ENCODE measurements around the gene GALNT2. TPM values are rescaled to one million over a fixed set of nuclear protein-coding genes. Genes with fewer than 3 reads are reported as not detected.

GALNT2 gene
- polyA plus RNA-seq, 1 donor: 50.1 TPM

GRCh38 chr1:230262867-230263567 is 196.0 kb downstream of the GALNT2 start:
- no peak for DNase-seq

- no peak for DNase-seq
These were observed 196.6 kb downstream of the GALNT2 start for GRCh38 chr1:230263568-230264195.

GRCh38 chr1:230264342-230264741 is 197.3 kb downstream of the GALNT2 start:
- DNase-seq: no peak

GRCh38 chr1:230265200-230266115 is 198.4 kb downstream of the GALNT2 start:
- DNase-seq: no peak

- no peak for DNase-seq
These were observed 199.4 kb downstream of the GALNT2 start for GRCh38 chr1:230266456-230266855.

- no peak for DNase-seq
These were observed 200.5 kb downstream of the GALNT2 start for GRCh38 chr1:230267338-230268065.

GRCh38 chr1:230268371-230269170 is 201.5 kb downstream of the GALNT2 start:
- peak; percentile 61 for DNase-seq

GRCh38 chr1:230270185-230270558 is 203.1 kb downstream of the GALNT2 start:
- DNase-seq: no peak

GRCh38 chr1:230270559-230271281 is 203.7 kb downstream of the GALNT2 start:
- no peak for DNase-seq

- DNase-seq: no peak
These were observed 204.4 kb downstream of the GALNT2 start for GRCh38 chr1:230271300-230272035.

- DNase-seq: no peak
These were observed 205.5 kb downstream of the GALNT2 start for GRCh38 chr1:230272557-230272956.

GRCh38 chr1:230273141-230273710 is 206.2 kb downstream of the GALNT2 start:
- DNase-seq: no peak

GRCh38 chr1:230274254-230274653 is 207.2 kb downstream of the GALNT2 start:
- no peak for DNase-seq

GRCh38 chr1:230276401-230276800 is 209.4 kb downstream of the GALNT2 start:
- no peak for DNase-seq

- no peak for DNase-seq
These were observed 210.4 kb downstream of the GALNT2 start for GRCh38 chr1:230277201-230278025.

- no peak for DNase-seq
These were observed 211.3 kb downstream of the GALNT2 start for GRCh38 chr1:230278376-230278775.

GRCh38 chr1:230278871-230279582 is 212.0 kb downstream of the GALNT2 start:
- no peak for DNase-seq

- DNase-seq: no peak
These were observed 212.5 kb downstream of the GALNT2 start for GRCh38 chr1:230279583-230279945.

All from left kidney (tissue), 2 donors.